ENCODE measurements around the gene EPB41.

DNA sequence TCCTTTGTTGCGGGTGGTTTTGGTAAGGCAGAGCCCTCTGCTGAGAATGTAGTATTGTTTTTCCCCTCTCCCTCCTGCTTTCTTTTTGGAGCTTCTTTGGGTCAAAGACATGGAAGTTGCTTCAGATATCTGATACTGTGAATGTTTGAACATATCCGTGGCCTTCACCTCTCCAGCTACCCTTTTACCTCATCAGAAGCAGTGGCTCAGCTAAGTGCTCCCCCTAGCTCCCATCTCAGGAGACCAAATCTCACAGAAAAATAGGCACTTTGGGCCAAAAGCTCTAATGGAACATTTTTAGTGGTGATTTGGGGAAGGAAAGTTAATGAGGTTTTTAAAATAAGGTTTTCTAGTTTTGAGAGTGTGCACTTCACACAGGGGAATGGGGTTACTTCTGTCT lies 203.0 kb downstream of the EPB41 start:
- TF ChIP-seq CTCF (IDR thresholded peaks at IDR 0.05; ENCODE audit: extremely low read depth in 1 of 2, insufficient read depth in 1 of 2, low read depth in 1 of 2, low read length in 2 of 2): no peak
- TF ChIP-seq POLR2AphosphoS5 (IDR thresholded peaks at IDR 0.05; ENCODE audit: insufficient read depth, low read depth, low read length): no peak
- no peak for TF ChIP-seq POLR2A (IDR thresholded peaks at IDR 0.05; ENCODE audit: low read depth, low read length)
- TF ChIP-seq MYC (IDR thresholded peaks at IDR 0.05; ENCODE audit: low read depth, low read length): no peak
- no peak for TF ChIP-seq FOS (IDR thresholded peaks at IDR 0.05; ENCODE audit: borderline replicate concordance, insufficient read depth, low read length)
- no peak for TF ChIP-seq MAX (IDR thresholded peaks at IDR 0.05; ENCODE audit: insufficient read depth, insufficient read length)
- TF ChIP-seq EZH2 (IDR thresholded peaks at IDR 0.05; ENCODE audit: borderline replicate concordance, low read depth, low read length, severe bottlenecking): no peak

All from endothelial cell of umbilical vein (primary cell).